AG09309 (cell line): ENCODE results near the gene PIGQ.

ENCODE experiments used
- DNase-seq: peaks from one replicate; pipeline ENCODE4 v3.0.0-alpha.2; 2010; ENCODE audit warnings: low read depth
- H3K4me3 ChIP-seq: 2 replicates; pipeline ENCODE4 v1.5.1; 2011; ENCODE audit warnings: mild to moderate bottlenecking, low read depth, low read length, moderate library complexity; ENCODE audit not compliant: control insufficient read depth
- TF ChIP-seq, protein P1 (sequence below): IDR thresholded peaks from 2 replicates; pipeline ENCODE4 v1.5.1; 2011; ENCODE audit warnings: mild to moderate bottlenecking, low read depth, low read length, inconsistent platforms; ENCODE audit not compliant: insufficient read depth, control insufficient read depth; ENCODE audit errors: missing control alignments

Gene PIGQ

DNA sequence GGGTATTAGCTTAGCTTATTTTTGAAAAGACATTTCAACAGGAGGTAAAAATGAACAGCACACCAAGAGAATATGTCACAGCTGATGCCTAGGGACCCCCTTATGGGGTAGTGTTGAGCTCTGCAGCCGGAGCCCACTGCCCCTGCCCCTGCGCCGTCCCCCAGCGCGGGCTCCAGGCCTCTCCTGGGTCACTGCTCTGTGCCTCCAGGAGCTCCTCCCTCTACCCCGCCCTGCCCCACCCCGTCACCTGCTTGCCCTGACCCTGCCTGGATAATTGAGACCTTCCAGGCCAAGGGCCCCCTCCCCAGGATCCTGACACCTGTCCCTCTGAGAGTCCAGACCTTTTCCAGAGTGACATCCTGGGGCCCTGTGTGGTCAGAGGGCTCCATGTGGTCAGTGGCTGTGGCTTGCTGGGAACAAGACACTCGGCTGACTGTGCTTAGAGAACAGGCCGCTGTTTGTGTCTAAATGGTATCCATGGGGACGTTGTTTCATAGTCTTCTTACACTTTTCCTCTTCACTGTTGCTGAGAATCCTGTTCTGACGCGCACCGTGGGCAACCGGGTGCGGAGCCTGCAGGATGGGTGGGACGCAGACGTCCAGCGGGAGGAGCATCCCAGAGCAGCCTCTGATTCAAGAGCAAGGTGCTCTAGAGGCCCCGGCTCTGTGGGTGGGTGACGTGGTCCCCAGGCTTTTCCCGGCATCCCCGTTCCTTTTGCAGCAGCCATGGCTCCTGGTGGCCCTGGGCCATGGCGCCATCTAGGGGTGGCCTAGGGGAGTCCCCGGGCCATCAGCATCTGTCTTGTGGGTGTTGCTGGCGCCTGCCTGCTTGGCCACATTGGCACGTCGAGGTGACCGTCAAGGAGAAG is 41.0 kb downstream of the PIGQ start:
- TF ChIP-seq, protein P1, sequence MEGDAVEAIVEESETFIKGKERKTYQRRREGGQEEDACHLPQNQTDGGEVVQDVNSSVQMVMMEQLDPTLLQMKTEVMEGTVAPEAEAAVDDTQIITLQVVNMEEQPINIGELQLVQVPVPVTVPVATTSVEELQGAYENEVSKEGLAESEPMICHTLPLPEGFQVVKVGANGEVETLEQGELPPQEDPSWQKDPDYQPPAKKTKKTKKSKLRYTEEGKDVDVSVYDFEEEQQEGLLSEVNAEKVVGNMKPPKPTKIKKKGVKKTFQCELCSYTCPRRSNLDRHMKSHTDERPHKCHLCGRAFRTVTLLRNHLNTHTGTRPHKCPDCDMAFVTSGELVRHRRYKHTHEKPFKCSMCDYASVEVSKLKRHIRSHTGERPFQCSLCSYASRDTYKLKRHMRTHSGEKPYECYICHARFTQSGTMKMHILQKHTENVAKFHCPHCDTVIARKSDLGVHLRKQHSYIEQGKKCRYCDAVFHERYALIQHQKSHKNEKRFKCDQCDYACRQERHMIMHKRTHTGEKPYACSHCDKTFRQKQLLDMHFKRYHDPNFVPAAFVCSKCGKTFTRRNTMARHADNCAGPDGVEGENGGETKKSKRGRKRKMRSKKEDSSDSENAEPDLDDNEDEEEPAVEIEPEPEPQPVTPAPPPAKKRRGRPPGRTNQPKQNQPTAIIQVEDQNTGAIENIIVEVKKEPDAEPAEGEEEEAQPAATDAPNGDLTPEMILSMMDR = peak; percentile 41
- no peak overlapping the region for H3K4me3 ChIP-seq
- DNase-seq = no peak

GRCh38 chr16:615122-615521 is 45.4 kb downstream of the PIGQ start:
- no peak overlapping the region for H3K4me3 ChIP-seq
- DNase-seq = no peak
- TF ChIP-seq, protein P1 = no peak

DNA sequence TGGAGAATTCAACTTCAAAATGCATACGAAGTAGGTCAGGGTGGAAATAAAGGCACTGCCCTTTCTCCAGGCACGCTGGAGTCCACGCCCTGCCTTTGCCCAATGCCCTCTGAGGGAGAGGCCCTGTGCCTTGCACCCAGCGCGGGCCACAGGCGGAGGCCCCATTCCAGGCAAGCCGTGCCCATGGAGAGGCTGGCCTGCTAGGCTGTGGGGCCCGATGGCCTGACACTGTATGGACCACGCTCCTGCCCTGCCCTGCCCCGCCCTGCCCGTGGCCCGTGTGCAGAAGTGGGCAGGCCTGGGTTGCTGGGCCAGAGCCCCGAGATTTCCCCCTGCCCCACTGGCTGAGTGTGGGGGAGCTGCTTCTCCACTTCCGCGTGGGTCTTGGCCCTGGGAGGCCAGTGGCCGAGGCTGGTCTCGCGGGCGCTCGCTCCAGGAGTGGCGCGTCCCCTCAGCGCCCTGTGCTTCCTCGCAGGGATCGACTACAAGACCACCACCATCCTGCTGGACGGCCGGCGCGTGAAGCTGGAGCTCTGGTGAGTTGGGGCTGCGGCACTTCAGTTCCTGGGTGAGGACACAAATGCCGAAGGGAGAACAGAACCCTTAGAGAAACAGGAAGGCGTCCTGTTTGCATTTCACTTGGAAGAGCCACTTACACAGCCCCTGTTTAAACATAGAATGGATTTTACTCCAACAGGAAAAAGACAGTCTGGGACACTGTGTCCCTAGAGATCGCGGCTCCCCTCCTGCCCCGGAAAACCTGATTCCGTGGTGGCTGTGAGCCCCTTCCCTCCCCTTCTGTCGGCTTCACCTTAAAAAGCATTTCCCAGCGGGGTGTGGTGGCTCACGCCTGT is 47.2 kb downstream of the PIGQ start:
- TF ChIP-seq, protein P1 = no peak
- H3K4me3 ChIP-seq = no peak overlapping the region
- DNase-seq = no peak

- no peak overlapping the region for H3K4me3 ChIP-seq
- TF ChIP-seq, protein P1 = no peak
These were observed 48.1 kb downstream of the PIGQ start for GRCh38 chr16:617855-618254.

GRCh38 chr16:619476-620100 is 49.8 kb downstream of the PIGQ start:
- no peak overlapping the region for H3K4me3 ChIP-seq
- no peak for DNase-seq
- TF ChIP-seq, protein P1 = no peak

More at GRCh38 chr16:617855-618254, 48.1 kb downstream of the PIGQ start:
- DNase-seq = no peak
